IMR-90 (cell line): Measurements from ENCODE around the gene TAB2. TPM values are rescaled to one million over a fixed set of nuclear protein-coding genes. Genes with fewer than 3 reads are reported as not detected.

ENCODE experiments used
- ATAC-seq: fragments of 200-7000 bp; cut with Tn5 transposase; 2 replicates; pipeline ENCODE4 v1.9.1; 2020; ENCODE audit warnings: low read depth, mild to moderate bottlenecking, moderate library complexity
- BruUV-seq: library from RNA; stranded (reverse); fragments of 400-500 nt; replicated peaks from 2 replicates; lab custom pipeline; 2021; lab: Mats Ljungman, UMichigan
- CTCF ChIA-PET: fragments of 300-600 bp; formaldehyde crosslinking; extraction: SDS; loops from one replicate; lab custom pipeline; 2021; ENCODE audit warnings: antibody characterized with exemption; lab: Yijun Ruan, JAX
- POLR2A ChIA-PET: fragments of 300-600 bp; sonication (Branson Sonifier 250); formaldehyde crosslinking; loops from one replicate; lab custom pipeline; 2022; ENCODE audit warnings: antibody characterized with exemption; ENCODE audit not compliant: unreplicated experiment; lab: Charles Lee
- DNase-seq: peaks from one replicate; pipeline ENCODE4 v3.0.0; 2013
- H2AFZ ChIP-seq: replicated peaks from 2 replicates; pipeline ENCODE3; 2013; ENCODE audit warnings: low read length, mild to moderate bottlenecking; ENCODE audit not compliant: poor library complexity
- H2AK5ac ChIP-seq: 2 replicates; pipeline ENCODE4 v1.6.1; 2013; ENCODE audit warnings: low read depth, low read length, inconsistent platforms
- H2AK9ac ChIP-seq: replicated peaks from 2 replicates; pipeline ENCODE3; 2013; ENCODE audit warnings: mild to moderate bottlenecking, low read depth, low read length, moderate library complexity; ENCODE audit not compliant: poor library complexity
- H2BK120ac ChIP-seq: 2 replicates; pipeline ENCODE4 v1.6.1; 2013; ENCODE audit warnings: low read depth, low read length, inconsistent platforms
- H2BK15ac ChIP-seq: 3 replicates; pipeline ENCODE4 v1.6.1; 2013; ENCODE audit warnings: low read depth, low read length, inconsistent platforms
- H2BK20ac ChIP-seq: 2 replicates; pipeline ENCODE4 v1.6.1; 2013; ENCODE audit warnings: low read depth, mild to moderate bottlenecking, inconsistent platforms, low read length, moderate library complexity
- H2BK5ac ChIP-seq: 2 replicates; pipeline ENCODE4 v1.6.1; 2013; ENCODE audit warnings: mild to moderate bottlenecking, low read depth, low read length, inconsistent platforms; ENCODE audit not compliant: poor library complexity, severe bottlenecking
- H3K14ac ChIP-seq: replicated peaks from 2 replicates; pipeline ENCODE4 v1.6.1; 2013; ENCODE audit warnings: low read depth, low read length, inconsistent platforms
- H3K18ac ChIP-seq: 2 replicates; pipeline ENCODE4 v1.6.1; 2013; ENCODE audit warnings: low read depth, low read length, control low read depth
- H3K23ac ChIP-seq: 2 replicates; pipeline ENCODE4 v1.6.1; 2013; ENCODE audit warnings: low read depth, low read length, inconsistent platforms
- H3K27ac ChIP-seq: 2 replicates; pipeline ENCODE4 v1.5.1; 2013; ENCODE audit warnings: mild to moderate bottlenecking, control low read depth, low read length; ENCODE audit not compliant: insufficient read depth
- H3K27me3 ChIP-seq: 2 replicates; pipeline ENCODE4 v1.6.1; 2013; ENCODE audit warnings: low read length; ENCODE audit not compliant: control insufficient read depth, insufficient read depth
- H3K36me3 ChIP-seq: 2 replicates; pipeline ENCODE4 v1.6.1; 2013; ENCODE audit warnings: low read length, mixed read lengths; ENCODE audit not compliant: control insufficient read depth, insufficient read depth
- H3K4ac ChIP-seq: 2 replicates; pipeline ENCODE4 v1.6.1; 2013; ENCODE audit warnings: low read depth, low read length, inconsistent platforms
- H3K4me1 ChIP-seq: 2 replicates; pipeline ENCODE4 v1.6.1; 2013; ENCODE audit warnings: low read length, mixed read lengths; ENCODE audit not compliant: control insufficient read depth, insufficient read depth
- H3K4me2 ChIP-seq: 2 replicates; pipeline ENCODE4 v1.6.1; 2013; ENCODE audit warnings: low read depth, mild to moderate bottlenecking, control low read depth, low read length, moderate library complexity
- H3K4me3 ChIP-seq: 2 replicates; pipeline ENCODE4 v1.5.1; 2013; ENCODE audit warnings: low read depth, mild to moderate bottlenecking, control low read depth, low read length, moderate library complexity; ENCODE audit not compliant: insufficient read depth
- H3K56ac ChIP-seq: 2 replicates; pipeline ENCODE4 v1.6.1; 2013; ENCODE audit warnings: low read length, inconsistent platforms; ENCODE audit not compliant: insufficient read depth; ENCODE audit errors: extremely low read depth
- H3K79me1 ChIP-seq, 2 experiments: 2 replicates each; pipeline ENCODE4 v1.6.1; 2013; ENCODE audit warnings: low read length in 2 of 2, inconsistent platforms in 1 of 2, low read depth in 1 of 2
- H3K9ac ChIP-seq: 2 replicates; pipeline ENCODE4 v1.6.1; 2013; ENCODE audit warnings: low read depth, low read length, control low read depth
- H3K9me1 ChIP-seq: 2 replicates; pipeline ENCODE4 v1.6.1; 2013; ENCODE audit warnings: low read length, inconsistent platforms; ENCODE audit not compliant: insufficient read depth
- H3K9me3 ChIP-seq: 2 replicates; pipeline ENCODE4 v1.6.1; 2013; ENCODE audit warnings: low read length; ENCODE audit not compliant: control insufficient read depth, insufficient read depth
- H4K20me1 ChIP-seq: 2 replicates; pipeline ENCODE4 v1.6.1; 2013; ENCODE audit warnings: low read length, inconsistent platforms; ENCODE audit not compliant: insufficient read depth
- H4K5ac ChIP-seq: 2 replicates; pipeline ENCODE4 v1.6.1; 2013; ENCODE audit warnings: mild to moderate bottlenecking, low read depth, low read length, control low read depth
- H4K8ac ChIP-seq, 2 experiments: 2 replicates each; pipeline ENCODE4 v1.6.1; 2013; ENCODE audit warnings: low read depth in 2 of 2, low read length in 2 of 2, control low read depth in 1 of 2, inconsistent platforms in 1 of 2
- H4K91ac ChIP-seq: 2 replicates; pipeline ENCODE4 v1.6.1; 2013; ENCODE audit warnings: low read depth, low read length, inconsistent platforms; ENCODE audit not compliant: insufficient read depth
- BHLHE40 ChIP-seq: fragments of 150-350 bp; IDR thresholded peaks from 2 replicates; pipeline ENCODE4 v1.6.1; 2016; ENCODE audit warnings: mild to moderate bottlenecking, low read depth, low read length
- CEBPB ChIP-seq: IDR thresholded peaks from 2 replicates; pipeline ENCODE4 v1.6.1; 2012; ENCODE audit warnings: low read depth, low read length, improper control_type of control experiment
- NFE2L2 ChIP-seq: fragments of 150-350 bp; IDR thresholded peaks from 2 replicates; pipeline ENCODE4 v1.6.1; 2016; ENCODE audit warnings: low read depth, mild to moderate bottlenecking, low read length
- RAD21 ChIP-seq: IDR thresholded peaks from 2 replicates; pipeline ENCODE4 v1.6.1; 2012; ENCODE audit warnings: low read length, improper control_type of control experiment
- SMC3 ChIP-seq: fragments of 150-350 bp; IDR thresholded peaks from 2 replicates; pipeline ENCODE4 v1.6.1; 2016; ENCODE audit warnings: low read depth, mild to moderate bottlenecking, antibody characterized with exemption, low read length, moderate library complexity
- WGBS, 2 experiments: methylation state at CpG; one replicate each; pipeline versions ENCODE4 v1.1.5 to v1.1.7; 2013; ENCODE audit warnings: missing lambda C conversion rate in 2 of 2; ENCODE audit not compliant: insufficient read length in 1 of 2; ENCODE audit errors: extremely low coverage in 2 of 2; 5-methylcytosine and 5-hydroxymethylcytosine counted together
- dilution Hi-C: fragments of 300-500 bp; cut with HindIII; formaldehyde crosslinking; loops from one replicate; pipeline ENCODE4 v1.14.3; 2018; ENCODE audit warnings: low sequenced_read_pairs; ENCODE audit not compliant: unreplicated experiment
- in situ Hi-C: fragments of 300-500 bp; cut with MboI; formaldehyde crosslinking; loops from 3 replicates; pipeline ENCODE4 v1.14.3; 2019; ENCODE audit warnings: low sequenced_read_pairs, inconsistent platforms, mixed read lengths
- intact Hi-C: fragments of 100-400 bp; cut with micrococcal nuclease; formaldehyde crosslinking; loops from 2 replicates; pipeline ENCODE4 v1.10.0; 2022
- polyA plus RNA-seq, 3 experiments: library from polyadenylated mRNA; depleted of rRNA; stranded (reverse); fragments of >200 nt; gene quantifications; 2 replicates each; pipeline ENCODE4 v1.2.3, GENCODE V29; 2012; ENCODE audit warnings: low replicate concordance in 1 of 3
- total RNA-seq: library from RNA; depleted of rRNA; stranded (reverse); fragments of >200 nt; gene quantifications from 2 replicates; pipeline ENCODE4 v1.2.3, GENCODE V29; 2012
- TF ChIP-seq, protein P1 (sequence below): fragments of 150-350 bp; IDR thresholded peaks from 2 replicates; pipeline ENCODE4 v1.6.1; 2016; ENCODE audit warnings: low read depth, mild to moderate bottlenecking, low read length, moderate library complexity, borderline replicate concordance

The TAB2 gene
- total and polyA plus RNA-seq, 2 of the 4 experiments (the other 2 are of a cell fraction): 20.8 to 25.3 TPM

DNA sequence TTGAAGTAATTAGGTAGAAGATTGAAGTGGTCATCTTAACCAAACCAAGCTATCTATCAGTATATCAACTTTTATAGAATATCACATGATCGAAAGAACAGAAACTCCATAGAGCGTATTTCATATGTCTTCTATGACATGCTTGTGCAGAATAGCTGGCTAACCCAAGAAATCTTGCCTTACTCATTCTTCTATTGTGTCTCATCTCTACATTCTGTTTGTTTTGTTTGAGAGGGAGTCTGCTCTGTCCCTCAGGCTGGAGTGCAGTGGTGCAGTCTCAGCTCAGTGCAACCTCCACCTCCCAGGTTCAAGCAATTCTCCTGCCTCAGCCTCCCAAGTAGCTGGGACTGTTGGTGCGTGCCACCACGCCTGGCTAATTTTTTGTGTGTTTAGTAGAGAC is 10.6 kb downstream of the TAB2 start:
- Histone ChIP-seq H4K8ac (no peak overlapping the region), H4K5ac (no peak overlapping the region), H3K9ac (no peak overlapping the region), H3K27ac (no peak overlapping the region), H3K36me3 (no peaks in the 10 kb centered on the region), H3K14ac (no peak overlapping the region), H2BK120ac (no peak overlapping the region), H3K4me1 (peaks cover 9% of the 10 kb centered on the region), H2AFZ (no peak overlapping the region), H4K91ac (no peak overlapping the region), H2AK5ac (no peak overlapping the region), H3K56ac (no peak overlapping the region), H3K4ac (no peak overlapping the region), H3K23ac (no peak overlapping the region), H3K27me3 (no peaks in the 10 kb centered on the region), H2BK20ac (no peak overlapping the region), H3K18ac (no peak overlapping the region), H3K4me2 (no peak overlapping the region), H3K9me3 (no peaks in the 10 kb centered on the region), H3K4me3 (no peak overlapping the region), H2BK5ac (no peak overlapping the region), H3K9me1 (peaks cover 6% of the 10 kb centered on the region; the same call in 1 of the 2 replicates), H2BK15ac (no peak overlapping the region), H2AK9ac (no peak overlapping the region), H3K79me1 (peaks cover 5 to 58% of the 10 kb centered on the region in 2 experiments), H4K20me1 (peaks cover 81% of the 10 kb centered on the region)
- in situ Hi-C loops (no loop called here), dilution Hi-C loops (no loop called here), intact Hi-C loops (no loop called here)
- WGBS, 2 experiments: no CpG with 5 or more reads among the region's 4 CpGs
- ChIA-PET POLR2A (no interaction called here), CTCF (no interaction called here)
- no peak for ATAC-seq
- BruUV-seq: no TSS peak
- peak; percentile 12 for DNase-seq
- no peak for TF ChIP-seq RAD21
- no peak for TF ChIP-seq BHLHE40
- TF ChIP-seq, protein P1, sequence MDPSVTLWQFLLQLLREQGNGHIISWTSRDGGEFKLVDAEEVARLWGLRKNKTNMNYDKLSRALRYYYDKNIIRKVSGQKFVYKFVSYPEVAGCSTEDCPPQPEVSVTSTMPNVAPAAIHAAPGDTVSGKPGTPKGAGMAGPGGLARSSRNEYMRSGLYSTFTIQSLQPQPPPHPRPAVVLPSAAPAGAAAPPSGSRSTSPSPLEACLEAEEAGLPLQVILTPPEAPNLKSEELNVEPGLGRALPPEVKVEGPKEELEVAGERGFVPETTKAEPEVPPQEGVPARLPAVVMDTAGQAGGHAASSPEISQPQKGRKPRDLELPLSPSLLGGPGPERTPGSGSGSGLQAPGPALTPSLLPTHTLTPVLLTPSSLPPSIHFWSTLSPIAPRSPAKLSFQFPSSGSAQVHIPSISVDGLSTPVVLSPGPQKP: no peak
- no peak for TF ChIP-seq NFE2L2
- no peak for TF ChIP-seq CEBPB
- TF ChIP-seq SMC3: no peak
